ENCODE measurements around the gene MYZAP. TPM values are rescaled to one million over a fixed set of nuclear protein-coding genes. Genes with fewer than 3 reads are reported as not detected.

The MYZAP gene
- total RNA-seq, 1 donor from 2014 or later = not detected

GRCh38 chr15:57606048-57606447 lies 14.3 kb downstream of the MYZAP start:
- TF ChIP-seq EZH2 (IDR thresholded peaks at IDR 0.05) (no peak), CTCF (IDR thresholded peaks at IDR 0.05) (no peak), EZH2phosphoT487 (IDR thresholded peaks at IDR 0.05) (no peak)
- no peaks in the 10 kb centered on the region for H3K36me3 Mint-ChIP-seq
- no peaks in the 10 kb centered on the region for H4K20me1 ChIP-seq (ENCODE audit: low read depth)
- no peak overlapping the region for H3K27ac Mint-ChIP-seq
- peaks cover 11% of the 10 kb centered on the region for H3K4me1 Mint-ChIP-seq
- no peak overlapping the region for H3K4me3 Mint-ChIP-seq
- H3K4me2 ChIP-seq = no peak overlapping the region
- H3K27ac ChIP-seq = no peak overlapping the region
- no peaks in the 10 kb centered on the region for H3K36me3 ChIP-seq
- H3F3A ChIP-seq (ENCODE audit: low read depth) = no peaks in the 10 kb centered on the region
- DNase-seq (ENCODE audit: low spot score) = no peak
- peaks cover 4% of the 10 kb centered on the region for H3K27me3 Mint-ChIP-seq (ENCODE audit: insufficient read depth, low read depth)
- H3K27me3 ChIP-seq = no peaks in the 10 kb centered on the region
- H3K4me1 ChIP-seq = no peaks in the 10 kb centered on the region
- H3K9me3 Mint-ChIP-seq = peaks cover 2% of the 10 kb centered on the region
- H3K79me2 ChIP-seq (ENCODE audit: low read depth) = no peaks in the 10 kb centered on the region
- H2AFZ ChIP-seq (replicated peaks) = no peak overlapping the region
- no peaks in the 10 kb centered on the region for H3K9me3 ChIP-seq (ENCODE audit: low read depth)
- H3K9ac ChIP-seq = no peak overlapping the region
- H3K4me3 ChIP-seq = no peak overlapping the region

GRCh38 chr15:57606816-57607215 lies 15.1 kb downstream of the MYZAP start:
- Histone ChIP-seq H3K9ac (no peak overlapping the region), H3K4me2 (no peak overlapping the region), H3F3A (ENCODE audit: low read depth) (no peaks in the 10 kb centered on the region), H4K20me1 (ENCODE audit: low read depth) (no peaks in the 10 kb centered on the region), H3K4me1 (no peaks in the 10 kb centered on the region), H3K36me3 (no peaks in the 10 kb centered on the region), H3K27me3 (no peaks in the 10 kb centered on the region), H3K9me3 (ENCODE audit: low read depth) (no peaks in the 10 kb centered on the region), H3K79me2 (ENCODE audit: low read depth) (no peaks in the 10 kb centered on the region), H3K4me3 (no peak overlapping the region), H2AFZ (replicated peaks) (no peak overlapping the region), H3K27ac (no peak overlapping the region)
- H3K9me3 Mint-ChIP-seq = peaks cover 2% of the 10 kb centered on the region
- TF ChIP-seq EZH2 (IDR thresholded peaks at IDR 0.05) = no peak
- TF ChIP-seq CTCF (IDR thresholded peaks at IDR 0.05) = no peak
- TF ChIP-seq EZH2phosphoT487 (IDR thresholded peaks at IDR 0.05) = no peak
- peaks cover 11% of the 10 kb centered on the region for H3K4me1 Mint-ChIP-seq
- H3K36me3 Mint-ChIP-seq = no peaks in the 10 kb centered on the region
- H3K4me3 Mint-ChIP-seq = no peak overlapping the region
- H3K27me3 Mint-ChIP-seq (ENCODE audit: insufficient read depth, low read depth) = peaks cover 4% of the 10 kb centered on the region
- no peak overlapping the region for H3K27ac Mint-ChIP-seq
- no peak for DNase-seq (ENCODE audit: low spot score)

DNA sequence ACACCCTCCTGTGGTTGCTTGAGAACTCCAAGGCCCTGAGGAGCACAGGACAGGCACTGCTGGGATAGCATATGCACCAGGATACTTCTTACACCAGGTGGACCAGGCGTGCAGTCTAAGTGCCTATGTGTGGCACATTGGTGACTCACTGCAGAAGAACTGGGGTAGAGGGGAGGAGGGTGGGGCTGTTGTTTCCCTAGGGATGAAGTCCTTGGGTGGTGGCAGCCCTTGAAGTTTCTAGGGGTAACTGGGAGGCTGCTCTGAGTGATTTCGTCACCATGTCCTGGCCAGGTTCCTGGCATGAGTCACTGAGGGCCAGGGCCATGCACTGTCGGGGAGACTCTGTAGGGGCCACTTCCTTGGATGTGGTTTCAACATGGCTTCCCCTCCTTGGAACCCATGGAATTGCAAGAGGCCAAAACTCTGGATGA lies 15.9 kb downstream of the MYZAP start:
- Mint-ChIP-seq H3K4me1 (peaks cover 11% of the 10 kb centered on the region), H3K27me3 (ENCODE audit: insufficient read depth, low read depth) (peaks cover 4% of the 10 kb centered on the region), H3K9me3 (peaks cover 2% of the 10 kb centered on the region), H3K27ac (no peak overlapping the region), H3K4me3 (no peak overlapping the region), H3K36me3 (no peaks in the 10 kb centered on the region)
- Histone ChIP-seq H3K9ac (no peak overlapping the region), H4K20me1 (ENCODE audit: low read depth) (no peaks in the 10 kb centered on the region), H3K4me2 (no peak overlapping the region), H3K27ac (no peak overlapping the region), H3K27me3 (no peaks in the 10 kb centered on the region), H3K4me3 (no peak overlapping the region), H3K4me1 (no peaks in the 10 kb centered on the region), H3F3A (ENCODE audit: low read depth) (no peaks in the 10 kb centered on the region), H2AFZ (replicated peaks) (no peak overlapping the region), H3K9me3 (ENCODE audit: low read depth) (no peaks in the 10 kb centered on the region), H3K36me3 (no peaks in the 10 kb centered on the region), H3K79me2 (ENCODE audit: low read depth) (no peaks in the 10 kb centered on the region)
- no peak for TF ChIP-seq CTCF (IDR thresholded peaks at IDR 0.05)
- no peak for TF ChIP-seq EZH2phosphoT487 (IDR thresholded peaks at IDR 0.05)
- TF ChIP-seq EZH2 (IDR thresholded peaks at IDR 0.05) = no peak
- DNase-seq (ENCODE audit: low spot score) = no peak

All from neural progenitor cell (in vitro differentiated cells).